SU-DHL-6 (cell line): ENCODE data around the gene ZNF789.

Experiments
- H2AFZ ChIP-seq: fragments of 200-600 bp; sonication (generic); 2 replicates; pipeline ENCODE4 v1.6.1; 2014; ENCODE audit warnings: low read depth, mild to moderate bottlenecking, moderate library complexity, mixed read lengths, antibody characterized with exemption, low read length; ENCODE audit not compliant: severe bottlenecking
- H3F3A ChIP-seq: fragments of 200-600 bp; shearing (Covaris generic); 2 replicates; pipeline ENCODE4 v1.6.0; 2016; ENCODE audit warnings: antibody characterized with exemption, mild to moderate bottlenecking; ENCODE audit not compliant: insufficient read depth
- H3K27ac ChIP-seq: fragments of 200-600 bp; sonication (generic); 2 replicates; pipeline ENCODE4 v1.5.1; 2016; ENCODE audit warnings: low read depth, mild to moderate bottlenecking, low read length, moderate library complexity, mixed read lengths
- H3K27me3 ChIP-seq: fragments of 200-600 bp; sonication (generic), shearing (Covaris generic); 2 replicates; pipeline ENCODE4 v1.6.0; 2014; ENCODE audit warnings: mild to moderate bottlenecking, low read length
- H3K36me3 ChIP-seq: fragments of 200-600 bp; sonication (generic); 2 replicates; pipeline ENCODE4 v1.6.1; 2014; ENCODE audit warnings: mild to moderate bottlenecking, low read length, mixed read lengths
- H3K4me2 ChIP-seq: fragments of 300-600, 200-600 bp; shearing (Covaris generic), sonication (generic); 2 replicates; pipeline ENCODE4 v1.6.0; 2014; ENCODE audit warnings: low read length, low read depth, mild to moderate bottlenecking; ENCODE audit not compliant: poor library complexity, severe bottlenecking
- H3K4me3 ChIP-seq: fragments of 200-600 bp; sonication (generic); 2 replicates; pipeline ENCODE4 v1.5.1; 2014; ENCODE audit warnings: antibody characterized with exemption, low read length, mild to moderate bottlenecking, mixed read lengths; ENCODE audit not compliant: insufficient read depth, poor library complexity, severe bottlenecking
- H3K79me2 ChIP-seq: fragments of 200-600 bp; sonication (generic); 2 replicates; pipeline ENCODE4 v1.6.1; 2014; ENCODE audit warnings: mild to moderate bottlenecking, low read length, moderate library complexity; ENCODE audit not compliant: insufficient read depth
- H3K9ac ChIP-seq: fragments of 200-600 bp; sonication (generic); 2 replicates; pipeline ENCODE4 v1.7.0; 2014; ENCODE audit warnings: mild to moderate bottlenecking, low read length
- H3K9me2 ChIP-seq: fragments of 200-600 bp; sonication (generic); replicated peaks from 2 replicates; pipeline ENCODE4 v1.6.1; 2014; ENCODE audit warnings: low read length; ENCODE audit not compliant: insufficient read depth
- H3K9me3 ChIP-seq: fragments of 200-600 bp; sonication (generic); 2 replicates; pipeline ENCODE4 v1.6.1; 2014; ENCODE audit warnings: low read length, mixed read lengths; ENCODE audit not compliant: insufficient read depth
- H4K20me1 ChIP-seq: fragments of 200-600 bp; sonication (generic); 2 replicates; pipeline ENCODE4 v1.6.1; 2014; ENCODE audit warnings: low read depth, mild to moderate bottlenecking, antibody characterized with exemption, low read length, moderate library complexity, mixed read lengths
- EZH2phosphoT487 ChIP-seq: fragments of 200-600 bp; sonication (generic), shearing (Covaris generic); conservative IDR thresholded peaks from 2 replicates; pipeline ENCODE4 v1.6.1; 2018; ENCODE audit warnings: mild to moderate bottlenecking, antibody characterized with exemption, low read length, moderate library complexity, mixed read lengths
- TF ChIP-seq, protein P1 (sequence below): fragments of 200-600 bp; sonication (generic); IDR thresholded peaks from one replicate; pipeline ENCODE4 v1.5.1; 2017; ENCODE audit warnings: antibody characterized with exemption, mild to moderate bottlenecking, low read length, moderate library complexity; ENCODE audit not compliant: insufficient read depth, poor library complexity, severe bottlenecking

ZNF789 gene

GRCh38 chr7:99456288-99456687, 16.4 kb upstream of the ZNF789 start:
- peaks cover 4% of the 10 kb centered on the region; the same call in 1 of the 2 replicates for H4K20me1 ChIP-seq
- no peak overlapping the region for H3K4me2 ChIP-seq
- peaks cover 8% of the 10 kb centered on the region for H3K36me3 ChIP-seq
- H3K27ac ChIP-seq: no peak overlapping the region
- no peak overlapping the region for H2AFZ ChIP-seq
- no peak overlapping the region for H3K4me3 ChIP-seq
- peaks cover 26% of the 10 kb centered on the region for H3F3A ChIP-seq
- TF ChIP-seq, protein P1, sequence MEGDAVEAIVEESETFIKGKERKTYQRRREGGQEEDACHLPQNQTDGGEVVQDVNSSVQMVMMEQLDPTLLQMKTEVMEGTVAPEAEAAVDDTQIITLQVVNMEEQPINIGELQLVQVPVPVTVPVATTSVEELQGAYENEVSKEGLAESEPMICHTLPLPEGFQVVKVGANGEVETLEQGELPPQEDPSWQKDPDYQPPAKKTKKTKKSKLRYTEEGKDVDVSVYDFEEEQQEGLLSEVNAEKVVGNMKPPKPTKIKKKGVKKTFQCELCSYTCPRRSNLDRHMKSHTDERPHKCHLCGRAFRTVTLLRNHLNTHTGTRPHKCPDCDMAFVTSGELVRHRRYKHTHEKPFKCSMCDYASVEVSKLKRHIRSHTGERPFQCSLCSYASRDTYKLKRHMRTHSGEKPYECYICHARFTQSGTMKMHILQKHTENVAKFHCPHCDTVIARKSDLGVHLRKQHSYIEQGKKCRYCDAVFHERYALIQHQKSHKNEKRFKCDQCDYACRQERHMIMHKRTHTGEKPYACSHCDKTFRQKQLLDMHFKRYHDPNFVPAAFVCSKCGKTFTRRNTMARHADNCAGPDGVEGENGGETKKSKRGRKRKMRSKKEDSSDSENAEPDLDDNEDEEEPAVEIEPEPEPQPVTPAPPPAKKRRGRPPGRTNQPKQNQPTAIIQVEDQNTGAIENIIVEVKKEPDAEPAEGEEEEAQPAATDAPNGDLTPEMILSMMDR: no peak
- no peak for TF ChIP-seq EZH2phosphoT487
- no peak overlapping the region for H3K9ac ChIP-seq
- H3K9me2 ChIP-seq: no peaks in the 10 kb centered on the region
- no peaks in the 10 kb centered on the region for H3K9me3 ChIP-seq
- H3K79me2 ChIP-seq: peaks cover 33% of the 10 kb centered on the region
- no peaks in the 10 kb centered on the region for H3K27me3 ChIP-seq

DNA sequence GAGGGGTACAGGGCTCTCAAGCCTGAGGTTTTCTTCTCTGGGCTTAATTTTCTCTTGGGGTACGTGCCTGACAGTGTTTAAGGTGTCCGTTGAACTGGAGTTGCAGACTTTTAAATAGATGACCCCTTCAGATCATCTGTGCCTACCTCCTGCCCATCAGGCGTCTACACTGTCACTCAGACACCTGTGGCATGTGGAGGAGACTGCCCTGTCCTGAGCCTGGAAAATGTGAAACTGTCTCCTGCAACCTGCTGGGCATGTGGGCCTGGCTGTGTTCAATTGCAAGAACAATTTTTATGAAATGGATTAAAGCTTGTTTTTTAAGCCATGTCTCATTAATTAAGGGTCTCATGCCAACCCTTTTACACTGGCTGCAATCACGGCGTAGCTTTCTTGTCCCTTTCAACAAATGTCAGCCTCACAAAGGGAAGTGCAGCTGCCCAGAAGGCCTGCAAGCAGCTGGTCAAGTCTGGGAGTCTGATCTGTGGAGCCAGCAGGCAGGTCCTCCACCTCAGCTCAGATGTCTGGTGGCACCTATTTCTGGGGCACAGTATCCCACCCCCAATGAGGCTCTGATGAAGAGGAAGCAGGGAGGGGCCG, 15.5 kb upstream of the ZNF789 start:
- Histone ChIP-seq H3K9ac (no peak overlapping the region), H3K27me3 (no peaks in the 10 kb centered on the region), H3F3A (peaks cover 26% of the 10 kb centered on the region), H4K20me1 (peaks cover 4% of the 10 kb centered on the region; the same call in 1 of the 2 replicates), H3K79me2 (peaks cover 40% of the 10 kb centered on the region), H3K4me2 (no peak overlapping the region), H3K27ac (no peak overlapping the region), H3K9me3 (no peaks in the 10 kb centered on the region), H3K36me3 (peaks cover 8% of the 10 kb centered on the region), H3K9me2 (no peaks in the 10 kb centered on the region), H2AFZ (no peak overlapping the region), H3K4me3 (no peak overlapping the region)
- TF ChIP-seq, protein P1: no peak
- TF ChIP-seq EZH2phosphoT487: no peak

DNA sequence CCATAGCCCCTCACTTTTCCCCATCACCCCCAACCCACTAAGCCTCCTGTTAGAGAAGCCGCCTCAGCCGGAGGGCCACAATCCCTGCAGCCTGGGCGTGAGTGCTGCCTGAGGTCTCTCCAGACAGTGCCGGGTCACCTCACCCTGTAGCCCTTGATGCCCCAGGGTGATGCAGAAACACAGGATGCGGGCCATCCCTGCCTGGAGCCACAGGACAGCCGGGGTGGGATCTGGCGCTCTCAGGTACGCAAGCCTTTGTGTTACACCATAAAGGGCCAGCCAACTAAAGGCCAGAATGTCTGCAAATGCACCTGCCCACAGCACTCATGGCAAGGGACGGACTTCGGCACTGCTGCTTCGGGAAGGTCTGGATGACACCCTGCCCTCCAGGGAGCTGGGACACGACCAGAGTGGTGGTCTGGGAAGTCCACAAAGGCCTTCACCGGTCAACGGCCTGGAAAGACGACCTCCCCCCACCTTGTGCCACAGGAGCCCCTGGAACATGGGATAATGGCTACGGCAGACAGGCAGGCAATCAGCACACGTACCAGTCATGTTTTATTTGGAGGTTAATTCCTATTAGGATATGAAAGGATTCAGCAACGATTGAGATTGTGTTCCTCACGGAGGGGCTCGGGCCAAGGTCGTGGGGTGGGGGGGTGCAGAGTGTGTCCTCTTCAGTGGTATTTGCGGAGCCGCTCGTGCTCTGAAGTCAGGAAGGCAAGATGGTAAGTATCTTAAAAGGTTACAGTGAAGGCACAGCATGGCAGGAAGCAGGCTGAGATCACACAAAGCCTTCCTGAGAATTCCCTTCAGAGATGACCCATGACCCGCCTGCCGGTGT, 14.8 kb upstream of the ZNF789 start:
- Histone ChIP-seq H4K20me1 (peaks cover 4% of the 10 kb centered on the region; the same call in 1 of the 2 replicates), H3K4me3 (no peak overlapping the region), H3K79me2 (peaks cover 46% of the 10 kb centered on the region), H3K27ac (no peak overlapping the region), H3K27me3 (no peaks in the 10 kb centered on the region), H2AFZ (no peak overlapping the region), H3F3A (peaks cover 26% of the 10 kb centered on the region), H3K4me2 (no peak overlapping the region), H3K9me2 (no peaks in the 10 kb centered on the region), H3K9ac (no peak overlapping the region), H3K36me3 (peaks cover 11% of the 10 kb centered on the region), H3K9me3 (no peaks in the 10 kb centered on the region)
- TF ChIP-seq EZH2phosphoT487: no peak
- TF ChIP-seq, protein P1: no peak
